Neural cell (in vitro differentiated cells): ENCODE measurements around the gene NFIX. TPM values are rescaled to one million over a fixed set of nuclear protein-coding genes. Genes with fewer than 3 reads are reported as not detected.

Experiments
- H2AFZ ChIP-seq: fragments of 200-600, 300-800 bp; sonication (generic), shearing (Covaris generic); 2 replicates; pipeline ENCODE4 v1.6.0; 2014; ENCODE audit warnings: low read depth, mild to moderate bottlenecking, antibody characterized with exemption, low read length, moderate library complexity
- H3F3A ChIP-seq: fragments of 200-600 bp; shearing (Covaris generic); 2 replicates; pipeline ENCODE4 v1.6.1; 2016; ENCODE audit warnings: mild to moderate bottlenecking, moderate library complexity, mixed read lengths, antibody characterized with exemption, low read length; ENCODE audit not compliant: insufficient read depth, poor library complexity, severe bottlenecking
- H3K27ac ChIP-seq: fragments of 200-600, 300-800 bp; sonication (generic), shearing (Covaris generic); 2 replicates; pipeline ENCODE4 v1.5.1; 2014; ENCODE audit warnings: mild to moderate bottlenecking, low read length, moderate library complexity
- H3K27me3 ChIP-seq: fragments of 300-800, 200-600 bp; sonication (generic), shearing (Covaris generic); 2 replicates; pipeline ENCODE4 v1.6.0; 2014; ENCODE audit warnings: mild to moderate bottlenecking, low read depth, low read length, moderate library complexity; ENCODE audit not compliant: insufficient read depth
- H3K36me3 ChIP-seq: fragments of 300-800, 200-600 bp; sonication (generic), shearing (Covaris generic); 2 replicates; pipeline ENCODE4 v1.5.1; 2014; ENCODE audit warnings: mild to moderate bottlenecking, antibody characterized with exemption, low read length, moderate library complexity; ENCODE audit not compliant: insufficient read depth
- H3K4me2 ChIP-seq: fragments of 300-800, 200-600 bp; sonication (generic), shearing (Covaris generic); 2 replicates; pipeline ENCODE4 v1.6.0; 2014; ENCODE audit warnings: mild to moderate bottlenecking, low read length
- H3K4me3 ChIP-seq: fragments of 300-800, 200-600 bp; sonication (generic), shearing (Covaris generic); 2 replicates; pipeline ENCODE4 v1.5.1; 2014; ENCODE audit warnings: mild to moderate bottlenecking, low read length, moderate library complexity
- H3K79me2 ChIP-seq: fragments of 200-600 bp; shearing (Covaris generic); replicated peaks from 2 replicates; pipeline ENCODE4 v1.6.0; 2014; ENCODE audit warnings: mild to moderate bottlenecking, low read length, moderate library complexity; ENCODE audit not compliant: insufficient read depth
- H3K9ac ChIP-seq: fragments of 300-800, 200-600 bp; sonication (generic), shearing (Covaris generic); 2 replicates; pipeline ENCODE4 v1.6.1; 2016; ENCODE audit warnings: mild to moderate bottlenecking, low read length, mixed read lengths
- H3K9me2 ChIP-seq: fragments of 200-600 bp; shearing (Covaris generic); 2 replicates; pipeline ENCODE4 v1.6.1; 2016; ENCODE audit warnings: mild to moderate bottlenecking, low read length, mixed read lengths; ENCODE audit not compliant: insufficient read depth
- H3K9me3 ChIP-seq: fragments of 200-600, 300-800 bp; sonication (generic), shearing (Covaris generic); 2 replicates; pipeline ENCODE4 v1.6.1; 2016; ENCODE audit warnings: mild to moderate bottlenecking, mixed run types, low read length, moderate library complexity, mixed read lengths
- H4K20me1 ChIP-seq: fragments of 200-600 bp; shearing (Covaris generic); 2 replicates; pipeline ENCODE4 v1.6.1; 2016; ENCODE audit warnings: mild to moderate bottlenecking, mixed run types; ENCODE audit not compliant: insufficient read depth
- CTCF ChIP-seq: fragments of 450-650 bp; IDR thresholded peaks from 2 replicates; pipeline ENCODE4 v1.5.1; 2014; ENCODE audit warnings: antibody characterized with exemption, mild to moderate bottlenecking, moderate library complexity; ENCODE audit not compliant: poor library complexity, severe bottlenecking
- EP300 ChIP-seq: fragments of 450-650 bp; conservative IDR thresholded peaks from 2 replicates; pipeline ENCODE4 v1.6.1; 2014; ENCODE audit warnings: antibody characterized with exemption, mild to moderate bottlenecking, moderate library complexity; ENCODE audit not compliant: poor library complexity, severe bottlenecking
- EZH2 ChIP-seq: fragments of 200-600, 300-800 bp; shearing (Covaris generic), sonication (generic); IDR thresholded peaks from 2 replicates; pipeline ENCODE4 v1.6.1; 2014; ENCODE audit warnings: antibody characterized with exemption, low read length, borderline replicate concordance, mild to moderate bottlenecking; ENCODE audit not compliant: insufficient read depth, poor library complexity, severe bottlenecking
- MXI1 ChIP-seq: fragments of 450-650 bp; conservative IDR thresholded peaks from 2 replicates; pipeline ENCODE4 v1.6.1; 2014; ENCODE audit warnings: antibody characterized with exemption, mild to moderate bottlenecking; ENCODE audit not compliant: poor library complexity, severe bottlenecking
- POLR2AphosphoS5 ChIP-seq: IDR thresholded peaks from 2 replicates; pipeline ENCODE4 v1.6.1; 2012
- RAD21 ChIP-seq: fragments of 450-650 bp; conservative IDR thresholded peaks from 2 replicates; pipeline ENCODE4 v1.6.1; 2014; ENCODE audit warnings: antibody characterized with exemption, mild to moderate bottlenecking, moderate library complexity
- REST ChIP-seq: IDR thresholded peaks from 2 replicates; pipeline ENCODE4 v1.6.1; 2012; ENCODE audit warnings: borderline replicate concordance
- SMC3 ChIP-seq: fragments of 450-650 bp; conservative IDR thresholded peaks from 2 replicates; pipeline ENCODE4 v1.6.1; 2014; ENCODE audit warnings: antibody characterized with exemption, mild to moderate bottlenecking, moderate library complexity; ENCODE audit not compliant: poor library complexity
- TAF1 ChIP-seq: IDR thresholded peaks from 2 replicates; pipeline ENCODE4 v1.6.1; 2012; ENCODE audit warnings: low read depth
- polyA plus RNA-seq: library from polyadenylated mRNA; depleted of rRNA; stranded (reverse); fragments of >200 nt; gene quantifications from 2 replicates; pipeline ENCODE4 v1.2.3, GENCODE V29; 2014

The NFIX gene
- polyA plus RNA-seq, 1 donor from 2014 or later: not detected

DNA sequence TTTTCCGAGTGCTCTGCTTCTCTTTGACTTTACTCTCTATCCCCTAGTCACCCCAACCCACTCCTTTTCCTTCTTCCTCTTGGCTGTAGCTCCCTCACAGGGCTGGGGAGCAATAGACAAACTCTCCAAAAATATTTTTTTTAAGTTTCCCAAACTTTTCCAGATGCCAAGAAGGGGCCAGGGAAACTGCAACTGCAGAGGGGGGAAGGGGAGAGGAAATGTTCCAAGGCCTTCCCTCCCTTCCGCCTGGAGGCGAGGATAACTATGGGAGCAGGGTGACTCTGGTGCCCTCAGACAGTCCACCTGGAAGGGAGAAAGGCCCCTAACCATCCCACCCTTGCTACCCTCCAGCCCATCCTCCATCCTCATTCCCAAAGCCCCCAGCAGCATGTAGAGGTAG lies 58.0 kb downstream of the NFIX start:
- Histone ChIP-seq H3K36me3 (no peaks in the 10 kb centered on the region), H4K20me1 (no peaks in the 10 kb centered on the region), H3K9ac (no peak overlapping the region), H3K4me3 (no peak overlapping the region), H3K27me3 (peaks cover 83% of the 10 kb centered on the region), H3K9me3 (no peaks in the 10 kb centered on the region), H3K4me2 (no peak overlapping the region), H2AFZ (no peak overlapping the region), H3K79me2 (no peaks in the 10 kb centered on the region), H3K27ac (no peak overlapping the region), H3F3A (no peaks in the 10 kb centered on the region), H3K9me2 (no peaks in the 10 kb centered on the region)
- TF ChIP-seq TAF1 (no peak), SMC3 (no peak), POLR2AphosphoS5 (no peak), CTCF (no peak), EZH2 (no peak), RAD21 (no peak), REST (no peak), EP300 (no peak), MXI1 (no peak)

DNA sequence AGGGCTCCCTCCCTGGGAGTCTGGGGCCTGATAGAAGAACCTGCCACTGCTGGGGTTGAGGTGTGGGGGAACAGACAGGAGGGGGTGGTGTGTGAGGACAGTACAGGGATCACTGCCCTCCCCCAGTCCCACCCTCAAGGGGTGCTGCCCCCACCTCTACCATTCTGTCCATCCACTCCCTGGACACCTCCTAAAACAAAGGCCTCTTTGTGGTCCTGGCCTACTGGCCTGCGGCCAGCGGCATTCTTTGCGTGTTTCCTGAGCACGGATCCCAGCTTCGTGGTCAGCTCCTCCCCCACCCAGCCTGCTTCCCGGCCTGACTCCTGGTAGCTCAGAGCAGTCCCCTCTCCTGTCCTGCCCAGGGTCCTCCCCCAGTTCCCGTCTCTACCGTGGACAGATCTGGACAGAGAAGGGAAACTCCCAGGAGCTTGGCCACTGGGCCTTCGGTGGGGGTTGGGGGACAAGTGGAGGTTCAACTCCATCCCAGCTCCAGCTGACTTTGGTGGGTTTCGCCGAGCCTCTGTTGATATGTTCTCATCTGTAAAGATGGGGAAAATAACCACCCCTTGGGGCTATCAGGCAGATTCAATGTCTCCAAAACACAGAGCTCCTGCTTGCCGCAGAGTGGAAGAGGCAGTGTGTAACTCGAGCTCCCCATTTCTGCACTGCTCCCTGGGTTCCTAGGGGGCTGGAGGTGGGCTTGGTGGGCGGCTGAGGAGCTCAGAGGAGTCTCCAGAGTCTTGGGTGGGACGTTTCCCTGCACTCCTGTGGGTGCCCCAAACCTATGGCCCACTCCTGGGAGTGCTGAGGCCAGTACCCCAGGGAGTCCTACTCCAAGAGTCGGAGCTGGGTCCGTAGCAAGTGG lies 58.7 kb downstream of the NFIX start:
- Histone ChIP-seq H3K9me2 (no peaks in the 10 kb centered on the region), H3K4me3 (no peak overlapping the region), H3K36me3 (no peaks in the 10 kb centered on the region), H3K4me2 (no peak overlapping the region), H3K9ac (no peak overlapping the region), H2AFZ (no peak overlapping the region), H3K79me2 (no peaks in the 10 kb centered on the region), H3F3A (no peaks in the 10 kb centered on the region), H3K9me3 (no peaks in the 10 kb centered on the region), H3K27me3 (peaks cover 83% of the 10 kb centered on the region), H3K27ac (no peak overlapping the region), H4K20me1 (no peaks in the 10 kb centered on the region)
- TF ChIP-seq EZH2 (no peak), CTCF (no peak)
